ENCODE results near the gene SPESP1. TPM values are rescaled to one million over a fixed set of nuclear protein-coding genes. Genes with fewer than 3 reads are reported as not detected.

SPESP1 gene
- 2.4 TPM for polyA plus RNA-seq (ENCODE audit: insufficient read length)

- no peak for DNase-seq (ENCODE audit: low read depth)
Observed at GRCh38 chr15:68930268-68931022, at the start of gene SPESP1. TSS of gene SPESP1 (plus strand) at chr15:68930525. CDS start at chr15:68930654, 129 bp downstream.

GRCh38 chr15:68885070-68885469, 45.3 kb upstream of the SPESP1 start:
- DNase-seq (ENCODE audit: low read depth) = no peak

GRCh38 chr15:68887120-68887519, 43.2 kb upstream of the SPESP1 start:
- DNase-seq (ENCODE audit: low read depth) = no peak

- no peak for DNase-seq (ENCODE audit: low read depth)
Observed at GRCh38 chr15:68887819-68888218, 42.5 kb upstream of the SPESP1 start.

- DNase-seq (ENCODE audit: low read depth) = no peak
Observed at GRCh38 chr15:68888419-68888818, 41.9 kb upstream of the SPESP1 start.

- no peak for DNase-seq (ENCODE audit: low read depth)
Observed at GRCh38 chr15:68894208-68894607, 36.1 kb upstream of the SPESP1 start.

- DNase-seq (ENCODE audit: low read depth) = no peak
Observed at GRCh38 chr15:68896178-68896577, 34.1 kb upstream of the SPESP1 start.

- DNase-seq (ENCODE audit: low read depth) = no peak
Observed at GRCh38 chr15:68897016-68897415, 33.3 kb upstream of the SPESP1 start.

GRCh38 chr15:68900027-68900426, 30.3 kb upstream of the SPESP1 start:
- DNase-seq (ENCODE audit: low read depth) = no peak

- DNase-seq (ENCODE audit: low read depth) = no peak
Observed at GRCh38 chr15:68907396-68907923, 22.9 kb upstream of the SPESP1 start.

- no peak for DNase-seq (ENCODE audit: low read depth)
Observed at GRCh38 chr15:68909601-68910100, 20.7 kb upstream of the SPESP1 start.

GRCh38 chr15:68910341-68910740, 20.0 kb upstream of the SPESP1 start:
- no peak for DNase-seq (ENCODE audit: low read depth)

- no peak for DNase-seq (ENCODE audit: low read depth)
Observed at GRCh38 chr15:68910816-68911215, 19.5 kb upstream of the SPESP1 start.

GRCh38 chr15:68921926-68922325, 8.4 kb upstream of the SPESP1 start:
- no peak for DNase-seq (ENCODE audit: low read depth)

GRCh38 chr15:68924866-68925560, 5.3 kb upstream of the SPESP1 start:
- peak; percentile 34 for DNase-seq (ENCODE audit: low read depth)

- DNase-seq (ENCODE audit: low read depth) = no peak
Observed at GRCh38 chr15:68933001-68933400, 2.7 kb downstream of the SPESP1 start.

GRCh38 chr15:68934341-68934740, 4.0 kb downstream of the SPESP1 start:
- no peak for DNase-seq (ENCODE audit: low read depth)

- DNase-seq (ENCODE audit: low read depth) = no peak
Observed at GRCh38 chr15:68935400-68935937, 5.1 kb downstream of the SPESP1 start.

- no peak for DNase-seq (ENCODE audit: low read depth)
Observed at GRCh38 chr15:68939501-68939900, 9.2 kb downstream of the SPESP1 start.

- DNase-seq (ENCODE audit: low read depth) = no peak
Observed at GRCh38 chr15:68951813-68952212, 21.5 kb downstream of the SPESP1 start.

GRCh38 chr15:68957696-68958095, 27.4 kb downstream of the SPESP1 start:
- DNase-seq (ENCODE audit: low read depth) = no peak

- no peak for DNase-seq (ENCODE audit: low read depth)
Observed at GRCh38 chr15:68958597-68958996, 28.3 kb downstream of the SPESP1 start.

Measured in forelimb muscle (tissue), 1 donor.